22Rv1 (cell line): ENCODE results near the gene IQGAP1.

Source experiments
- CTCF ChIP-seq: fragments of 450-650 bp; IDR thresholded peaks from 2 replicates; pipeline ENCODE4 v1.5.1; 2017; ENCODE audit warnings: mild to moderate bottlenecking
- ZFX ChIP-seq: fragments of 450-650 bp; IDR thresholded peaks from 2 replicates; pipeline ENCODE4 v1.6.1; 2017; ENCODE audit warnings: antibody characterized with exemption, borderline replicate concordance

- TF ChIP-seq CTCF, result no peak
- TF ChIP-seq ZFX, result no peak
These were observed 5.7 kb upstream of the IQGAP1 start for GRCh38 chr15:90382320-90382719.
